CD4-positive, alpha-beta T cell treated with Interleukin-17A for 4 hours (primary cell): Measurements from ENCODE around the gene PDE4D.
A peak's percentile ranks its signal among the peaks of the same experiment; 100 is the strongest.

ENCODE experiments used
- DNase-seq: peaks from one replicate; pipeline ENCODE4 v3.0.0-alpha.2; 2020; ENCODE audit warnings: mixed read lengths

PDE4D gene

GRCh38 chr5:59838067-59838466, 55.5 kb downstream of the PDE4D start:
- no peak for DNase-seq

GRCh38 chr5:59837071-59837470, 56.5 kb downstream of the PDE4D start:
- no peak for DNase-seq

GRCh38 chr5:59835800-59836199, 57.7 kb downstream of the PDE4D start:
- no peak for DNase-seq

GRCh38 chr5:59833448-59833847, 60.1 kb downstream of the PDE4D start:
- DNase-seq: no peak

- no peak for DNase-seq
These were observed 60.8 kb downstream of the PDE4D start for GRCh38 chr5:59832577-59833301.

GRCh38 chr5:59831326-59832010, 62.1 kb downstream of the PDE4D start:
- no peak for DNase-seq

- no peak for DNase-seq
These were observed 62.9 kb downstream of the PDE4D start for GRCh38 chr5:59830536-59831200.

- no peak for DNase-seq
These were observed 63.6 kb downstream of the PDE4D start for GRCh38 chr5:59829922-59830321.

GRCh38 chr5:59829386-59829785, 64.1 kb downstream of the PDE4D start:
- no peak for DNase-seq

GRCh38 chr5:59828623-59829022, 64.9 kb downstream of the PDE4D start:
- no peak for DNase-seq

GRCh38 chr5:59826996-59827395, 66.5 kb downstream of the PDE4D start:
- DNase-seq: no peak

- no peak for DNase-seq
These were observed 70.1 kb downstream of the PDE4D start for GRCh38 chr5:59823420-59823819.

- no peak for DNase-seq
These were observed 73.7 kb downstream of the PDE4D start for GRCh38 chr5:59819806-59820205.

GRCh38 chr5:59817536-59817935, 76.0 kb downstream of the PDE4D start:
- DNase-seq: no peak

GRCh38 chr5:59816654-59817300, 76.7 kb downstream of the PDE4D start:
- DNase-seq: no peak

GRCh38 chr5:59814537-59814872, 79.0 kb downstream of the PDE4D start:
- no peak for DNase-seq

- no peak for DNase-seq
These were observed 79.6 kb downstream of the PDE4D start for GRCh38 chr5:59813761-59814536.

- peak; percentile 67 for DNase-seq
These were observed 83.5 kb downstream of the PDE4D start for GRCh38 chr5:59810041-59810440.

GRCh38 chr5:59807806-59808205, 85.7 kb downstream of the PDE4D start:
- no peak for DNase-seq

- no peak for DNase-seq
These were observed 93.1 kb downstream of the PDE4D start for GRCh38 chr5:59800347-59800893.

- no peak for DNase-seq
These were observed 93.7 kb downstream of the PDE4D start for GRCh38 chr5:59799668-59800346.
